Measurements from ENCODE around the gene BARHL1.

The BARHL1 gene

DNA sequence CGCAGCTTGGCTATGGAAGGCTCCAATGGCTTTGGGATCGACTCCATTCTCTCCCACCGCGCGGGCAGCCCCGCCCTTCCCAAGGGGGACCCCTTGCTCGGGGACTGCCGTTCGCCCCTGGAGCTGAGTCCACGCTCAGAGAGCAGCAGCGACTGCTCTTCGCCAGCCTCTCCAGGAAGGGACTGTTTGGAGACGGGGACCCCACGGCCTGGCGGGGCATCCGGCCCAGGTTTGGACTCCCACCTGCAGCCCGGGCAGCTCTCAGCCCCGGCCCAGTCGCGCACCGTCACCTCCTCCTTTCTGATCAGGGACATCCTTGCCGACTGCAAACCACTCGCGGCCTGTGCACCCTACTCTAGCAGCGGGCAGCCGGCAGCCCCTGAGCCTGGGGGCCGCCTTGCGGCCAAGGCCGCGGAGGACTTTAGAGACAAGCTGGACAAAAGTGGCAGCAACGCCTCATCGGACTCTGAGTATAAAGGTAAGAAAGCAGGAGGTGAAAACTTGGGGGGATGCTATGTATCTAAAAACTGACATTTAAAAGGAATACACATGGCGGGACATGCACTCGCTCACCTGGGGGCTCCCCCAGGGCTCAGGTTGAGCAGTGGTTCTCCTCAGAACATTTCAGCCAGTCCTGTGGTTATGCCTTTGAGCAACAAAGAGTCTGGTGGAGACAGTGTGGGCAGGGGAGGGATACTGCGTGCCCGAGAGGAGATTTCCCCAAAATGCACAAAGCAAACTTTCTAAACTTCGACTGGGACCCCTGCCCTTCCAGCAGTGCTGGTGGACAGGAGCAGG lies 579 bp downstream of the BARHL1 start:
- TF ChIP-seq ZNF350 (tag by site-specific recombination; IDR thresholded peaks at IDR 0.05) (no peak), ZNF157 (tag by site-specific recombination; IDR thresholded peaks at IDR 0.05) (no peak), ZNF169 (tag by site-specific recombination; IDR thresholded peaks at IDR 0.05) (no peak), ZNF391 (tag by site-specific recombination; IDR thresholded peaks at IDR 0.05; ENCODE audit: borderline replicate concordance, low read depth) (no peak), ZNF274 (IDR thresholded peaks at IDR 0.05; ENCODE audit: low read length) (no peak), ZNF274 (tag by site-specific recombination; IDR thresholded peaks at IDR 0.05; ENCODE audit: borderline replicate concordance) (no peak), ZNF585B (tag by site-specific recombination; IDR thresholded peaks at IDR 0.05) (no peak), GLIS2 (tag by site-specific recombination; IDR thresholded peaks at IDR 0.05) (no peak), YY1 (tag by site-specific recombination; IDR thresholded peaks at IDR 0.05) (no peak), ZNF530 (tag by site-specific recombination; IDR thresholded peaks at IDR 0.05; ENCODE audit: low read depth) (no peak), ZNF768 (tag by site-specific recombination; IDR thresholded peaks at IDR 0.05) (no peak), ZNF138 (tag by site-specific recombination; IDR thresholded peaks at IDR 0.05; ENCODE audit: borderline replicate concordance) (no peak)
- TF ChIP-seq, protein P1, sequence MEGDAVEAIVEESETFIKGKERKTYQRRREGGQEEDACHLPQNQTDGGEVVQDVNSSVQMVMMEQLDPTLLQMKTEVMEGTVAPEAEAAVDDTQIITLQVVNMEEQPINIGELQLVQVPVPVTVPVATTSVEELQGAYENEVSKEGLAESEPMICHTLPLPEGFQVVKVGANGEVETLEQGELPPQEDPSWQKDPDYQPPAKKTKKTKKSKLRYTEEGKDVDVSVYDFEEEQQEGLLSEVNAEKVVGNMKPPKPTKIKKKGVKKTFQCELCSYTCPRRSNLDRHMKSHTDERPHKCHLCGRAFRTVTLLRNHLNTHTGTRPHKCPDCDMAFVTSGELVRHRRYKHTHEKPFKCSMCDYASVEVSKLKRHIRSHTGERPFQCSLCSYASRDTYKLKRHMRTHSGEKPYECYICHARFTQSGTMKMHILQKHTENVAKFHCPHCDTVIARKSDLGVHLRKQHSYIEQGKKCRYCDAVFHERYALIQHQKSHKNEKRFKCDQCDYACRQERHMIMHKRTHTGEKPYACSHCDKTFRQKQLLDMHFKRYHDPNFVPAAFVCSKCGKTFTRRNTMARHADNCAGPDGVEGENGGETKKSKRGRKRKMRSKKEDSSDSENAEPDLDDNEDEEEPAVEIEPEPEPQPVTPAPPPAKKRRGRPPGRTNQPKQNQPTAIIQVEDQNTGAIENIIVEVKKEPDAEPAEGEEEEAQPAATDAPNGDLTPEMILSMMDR (tag by site-specific recombination; IDR thresholded peaks at IDR 0.05) = no peak
- TF ChIP-seq, protein P2, sequence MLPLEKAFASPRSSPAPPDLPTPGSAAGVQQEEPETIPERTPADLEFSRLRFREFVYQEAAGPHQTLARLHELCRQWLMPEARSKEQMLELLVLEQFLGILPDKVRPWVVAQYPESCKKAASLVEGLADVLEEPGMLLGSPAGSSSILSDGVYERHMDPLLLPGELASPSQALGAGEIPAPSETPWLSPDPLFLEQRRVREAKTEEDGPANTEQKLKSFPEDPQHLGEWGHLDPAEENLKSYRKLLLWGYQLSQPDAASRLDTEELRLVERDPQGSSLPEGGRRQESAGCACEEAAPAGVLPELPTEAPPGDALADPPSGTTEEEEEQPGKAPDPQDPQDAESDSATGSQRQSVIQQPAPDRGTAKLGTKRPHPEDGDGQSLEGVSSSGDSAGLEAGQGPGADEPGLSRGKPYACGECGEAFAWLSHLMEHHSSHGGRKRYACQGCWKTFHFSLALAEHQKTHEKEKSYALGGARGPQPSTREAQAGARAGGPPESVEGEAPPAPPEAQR (tag by site-specific recombination; IDR thresholded peaks at IDR 0.05) = no peak
- CTCF ChIA-PET = interaction anchor here (0.7 kb wide), 2 partner anchors 179 to 237 kb away, joined by 3 read pairs; no protein-coding TSS in a partner anchor
- Histone ChIP-seq H3K9me3 (ENCODE audit: control insufficient read depth, insufficient read depth, low read depth, low read length) (no peaks in the 10 kb centered on the region), H3K4me3 (ENCODE audit: low read depth, low read length) (no peak overlapping the region), H3K4me1 (ENCODE audit: control insufficient read depth, insufficient read depth, low read length) (no peaks in the 10 kb centered on the region), H3K36me3 (ENCODE audit: control insufficient read depth in 2 of 2, insufficient read depth in 1 of 2, low read length in 2 of 2) (no peaks in the 10 kb centered on the region), H3K27ac (ENCODE audit: extremely low read depth, low read depth, low read length) (no peak overlapping the region)
- POLR2A ChIA-PET = interaction anchor here (0.6 kb wide), 1 partner anchor 607 kb away, joined by 3 read pairs; no protein-coding TSS in a partner anchor

DNA sequence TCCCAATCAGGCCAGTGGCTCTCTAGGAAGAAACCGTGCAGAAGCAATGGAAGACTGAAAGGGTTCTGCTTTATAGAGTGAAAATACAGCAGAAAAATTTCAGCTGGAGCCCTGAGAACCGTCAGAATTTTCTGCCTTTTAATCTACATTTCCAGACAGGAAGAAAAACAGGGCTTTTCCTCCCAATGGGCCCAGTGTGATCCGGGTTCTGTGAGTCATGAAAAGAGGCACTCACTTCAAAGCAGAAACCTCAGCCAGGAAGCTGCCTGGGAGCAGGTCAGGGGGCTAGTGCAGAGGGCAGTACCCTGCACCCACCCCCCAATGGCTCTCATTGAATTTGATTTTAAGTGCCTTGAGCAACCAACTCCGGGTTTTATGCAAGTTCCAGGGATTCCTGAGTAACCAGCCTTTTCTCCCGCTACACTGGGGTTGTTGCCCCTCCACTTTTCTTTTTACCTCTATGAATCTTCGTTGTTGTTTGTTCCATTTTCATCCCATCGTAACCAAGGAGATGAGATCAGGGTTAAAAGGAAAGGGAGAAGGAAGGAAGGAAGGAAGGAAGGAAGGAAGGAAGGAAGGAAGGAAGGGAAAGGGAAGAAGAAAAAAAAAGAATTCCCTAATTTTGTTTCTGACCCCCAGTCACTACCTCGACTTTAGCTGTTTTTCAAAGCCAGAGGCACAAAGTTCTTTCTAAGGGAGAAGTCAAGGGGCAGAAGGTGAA lies 1.3 kb downstream of the BARHL1 start:
- CTCF ChIA-PET = interaction anchor here (0.6 kb wide), 1 partner anchor 315 kb away, joined by 3 read pairs; no protein-coding TSS in a partner anchor
- no peaks in the 10 kb centered on the region for H3K36me3 ChIP-seq (ENCODE audit: control insufficient read depth in 2 of 2, insufficient read depth in 1 of 2, low read length in 2 of 2)
- TF ChIP-seq ZNF214 (tag by site-specific recombination; IDR thresholded peaks at IDR 0.05; ENCODE audit: borderline replicate concordance) = no peak
- peak; percentile 59; the same call in 1 of the 2 replicates for TF ChIP-seq ZNF366 (tag by site-specific recombination; conservative IDR thresholded peaks at IDR 0.05)
- H3K4me3 ChIP-seq (ENCODE audit: low read depth, low read length) = no peak overlapping the region
- no peak overlapping the region for H3K27ac ChIP-seq (ENCODE audit: extremely low read depth, low read depth, low read length)
- H3K4me1 ChIP-seq (ENCODE audit: control insufficient read depth, insufficient read depth, low read length) = no peaks in the 10 kb centered on the region
- POLR2A ChIA-PET = no interaction called here
- H3K9me3 ChIP-seq (ENCODE audit: control insufficient read depth, insufficient read depth, low read depth, low read length) = no peaks in the 10 kb centered on the region
